Nephron progenitor cell (in vitro differentiated cells): Measurements from ENCODE around the gene PLBD1.

Experiments
- DNase-seq: peaks from one replicate; pipeline ENCODE4 v3.0.0; 2021
- H3K27ac Mint-ChIP-seq: 2 replicates; pipeline ENCODE4 v1.8.0; 2021; ENCODE audit warnings: mild to moderate bottlenecking, moderate library complexity, mixed read lengths
- H3K27me3 Mint-ChIP-seq: 2 replicates; pipeline ENCODE4 v1.8.0; 2021; ENCODE audit warnings: mild to moderate bottlenecking, low read depth, mixed read lengths; ENCODE audit not compliant: poor library complexity
- H3K36me3 Mint-ChIP-seq: 2 replicates; pipeline ENCODE4 v1.8.0; 2021; ENCODE audit warnings: low read depth, mixed read lengths
- H3K4me1 Mint-ChIP-seq: 2 replicates; pipeline ENCODE4 v1.8.0; 2021; ENCODE audit warnings: mixed read lengths
- H3K4me3 Mint-ChIP-seq: 2 replicates; pipeline ENCODE4 v1.8.0; 2021; ENCODE audit warnings: mild to moderate bottlenecking, moderate library complexity, mixed read lengths
- H3K9me3 Mint-ChIP-seq: 2 replicates; pipeline ENCODE4 v1.8.0; 2021; ENCODE audit warnings: mild to moderate bottlenecking, moderate library complexity, mixed read lengths
- TF ChIP-seq, protein P1 (sequence below): fragments of 200-600 bp; sonication (generic); IDR thresholded peaks from 2 replicates; pipeline ENCODE4 v1.5.0; 2021; ENCODE audit warnings: antibody characterized with exemption

The PLBD1 gene

GRCh38 chr12:14537088-14537487 lies 30.6 kb downstream of the PLBD1 start:
- Mint-ChIP-seq H3K4me3 (no peak overlapping the region), H3K9me3 (no peaks in the 10 kb centered on the region), H3K36me3 (peaks cover 31% of the 10 kb centered on the region), H3K27me3 (no peaks in the 10 kb centered on the region), H3K4me1 (peaks cover under 1% of the 10 kb centered on the region), H3K27ac (no peak overlapping the region)
- no peak for DNase-seq
- TF ChIP-seq, protein P1, sequence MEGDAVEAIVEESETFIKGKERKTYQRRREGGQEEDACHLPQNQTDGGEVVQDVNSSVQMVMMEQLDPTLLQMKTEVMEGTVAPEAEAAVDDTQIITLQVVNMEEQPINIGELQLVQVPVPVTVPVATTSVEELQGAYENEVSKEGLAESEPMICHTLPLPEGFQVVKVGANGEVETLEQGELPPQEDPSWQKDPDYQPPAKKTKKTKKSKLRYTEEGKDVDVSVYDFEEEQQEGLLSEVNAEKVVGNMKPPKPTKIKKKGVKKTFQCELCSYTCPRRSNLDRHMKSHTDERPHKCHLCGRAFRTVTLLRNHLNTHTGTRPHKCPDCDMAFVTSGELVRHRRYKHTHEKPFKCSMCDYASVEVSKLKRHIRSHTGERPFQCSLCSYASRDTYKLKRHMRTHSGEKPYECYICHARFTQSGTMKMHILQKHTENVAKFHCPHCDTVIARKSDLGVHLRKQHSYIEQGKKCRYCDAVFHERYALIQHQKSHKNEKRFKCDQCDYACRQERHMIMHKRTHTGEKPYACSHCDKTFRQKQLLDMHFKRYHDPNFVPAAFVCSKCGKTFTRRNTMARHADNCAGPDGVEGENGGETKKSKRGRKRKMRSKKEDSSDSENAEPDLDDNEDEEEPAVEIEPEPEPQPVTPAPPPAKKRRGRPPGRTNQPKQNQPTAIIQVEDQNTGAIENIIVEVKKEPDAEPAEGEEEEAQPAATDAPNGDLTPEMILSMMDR = no peak

DNA sequence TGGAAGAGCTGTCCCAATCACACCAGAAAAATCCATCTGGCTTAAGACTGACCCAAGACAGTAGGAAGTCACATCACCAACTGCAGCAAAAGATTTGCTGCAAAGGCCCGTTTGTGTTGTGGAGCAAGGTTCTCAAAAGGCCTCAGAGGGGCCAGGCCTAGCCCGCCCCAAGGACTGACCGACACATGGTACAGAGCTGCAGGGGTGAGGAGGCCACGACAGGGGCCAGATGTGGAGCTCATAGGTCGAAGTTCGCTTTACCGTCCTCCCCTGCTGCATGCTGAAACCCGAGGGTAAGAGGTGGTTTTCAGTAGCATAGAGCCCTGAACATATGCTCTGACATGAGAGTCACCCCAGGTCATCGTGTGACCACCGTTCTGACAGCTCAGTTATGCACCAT lies 35.5 kb downstream of the PLBD1 start:
- Mint-ChIP-seq H3K4me1 (peaks cover 11% of the 10 kb centered on the region), H3K4me3 (no peak overlapping the region), H3K9me3 (no peaks in the 10 kb centered on the region), H3K36me3 (peaks cover 27% of the 10 kb centered on the region), H3K27me3 (peaks cover 6% of the 10 kb centered on the region), H3K27ac (no peak overlapping the region)
- TF ChIP-seq, protein P1 = no peak
- DNase-seq = no peak

DNA sequence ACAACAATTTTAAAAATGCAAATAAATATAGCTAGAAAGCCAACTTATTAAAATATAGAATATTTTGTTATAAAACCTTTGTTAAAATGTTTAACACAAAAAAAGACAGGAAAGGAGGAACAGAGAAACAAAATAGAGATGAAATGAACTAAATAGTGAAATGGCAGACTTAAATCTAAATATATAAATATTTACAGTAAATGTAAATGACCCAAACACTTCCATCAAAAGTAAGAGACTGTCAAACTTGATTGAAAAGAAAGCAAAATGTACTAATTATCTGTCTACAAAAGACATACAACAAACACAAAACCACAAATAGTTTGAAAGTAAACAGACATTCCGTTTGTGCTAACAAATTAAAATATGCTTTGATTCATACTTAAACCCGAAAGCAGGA lies 41.7 kb downstream of the PLBD1 start:
- Mint-ChIP-seq H3K9me3 (peaks cover 46% of the 10 kb centered on the region), H3K4me3 (no peak overlapping the region), H3K27ac (no peak overlapping the region), H3K4me1 (no peaks in the 10 kb centered on the region), H3K27me3 (peaks cover 10% of the 10 kb centered on the region), H3K36me3 (peaks cover 45% of the 10 kb centered on the region)
- TF ChIP-seq, protein P1 = no peak
- DNase-seq = no peak

DNA sequence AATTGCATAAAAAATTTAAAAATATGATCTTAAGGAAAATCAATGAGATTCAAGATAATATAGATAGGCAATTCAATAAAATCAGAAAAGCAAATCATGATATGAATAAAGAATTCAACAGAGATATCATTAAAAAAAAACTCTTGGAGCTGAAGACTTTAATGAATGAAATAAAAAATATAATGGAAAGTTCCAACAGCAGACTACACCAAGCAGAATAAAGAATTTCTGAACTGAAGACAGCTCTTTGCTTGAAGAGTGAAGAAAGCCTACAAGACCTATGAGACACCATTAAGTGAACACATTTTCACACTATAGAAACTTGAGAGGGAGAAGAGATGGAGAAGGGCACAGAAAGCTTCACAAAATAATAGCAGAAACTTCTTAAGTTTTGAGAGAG lies 45.9 kb downstream of the PLBD1 start:
- peaks cover 61% of the 10 kb centered on the region for H3K36me3 Mint-ChIP-seq
- H3K4me3 Mint-ChIP-seq = no peak overlapping the region
- peaks cover 6% of the 10 kb centered on the region for H3K4me1 Mint-ChIP-seq
- H3K27me3 Mint-ChIP-seq = peaks cover 4% of the 10 kb centered on the region
- TF ChIP-seq, protein P1 = no peak
- peaks cover 55% of the 10 kb centered on the region for H3K9me3 Mint-ChIP-seq
- no peak overlapping the region for H3K27ac Mint-ChIP-seq
- DNase-seq = no peak

DNA sequence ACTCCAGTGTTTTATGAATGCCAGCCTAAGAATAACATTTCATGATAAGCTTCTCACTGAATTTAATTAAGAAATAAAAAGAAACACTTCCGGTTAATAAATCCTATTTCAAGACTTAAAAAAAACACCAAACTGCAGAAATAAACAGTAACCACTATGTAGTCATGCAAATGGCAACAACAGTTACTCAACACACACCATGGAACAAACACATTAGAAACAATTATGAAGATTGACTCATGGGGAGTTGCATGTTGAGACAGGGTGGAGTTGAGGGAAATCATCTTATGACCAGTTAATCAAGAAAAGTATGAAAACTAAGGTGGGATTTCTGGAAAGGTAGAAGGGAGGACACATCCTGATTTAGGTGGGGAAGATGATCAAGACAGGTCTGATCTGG lies 52.7 kb downstream of the PLBD1 start:
- Mint-ChIP-seq H3K4me3 (no peak overlapping the region), H3K4me1 (peaks cover 6% of the 10 kb centered on the region), H3K9me3 (peaks cover 3% of the 10 kb centered on the region), H3K27me3 (no peaks in the 10 kb centered on the region), H3K27ac (peak overlapping the region; percentile 26), H3K36me3 (peaks cover 28% of the 10 kb centered on the region)
- DNase-seq = no peak
- TF ChIP-seq, protein P1 = no peak

GRCh38 chr12:14514154-14514842 lies 53.4 kb downstream of the PLBD1 start:
- Mint-ChIP-seq H3K4me1 (peaks cover 6% of the 10 kb centered on the region), H3K27me3 (no peaks in the 10 kb centered on the region), H3K9me3 (no peaks in the 10 kb centered on the region), H3K4me3 (no peak overlapping the region), H3K27ac (no peak overlapping the region), H3K36me3 (peaks cover 29% of the 10 kb centered on the region)
- DNase-seq = no peak
- TF ChIP-seq, protein P1 = no peak
